ENCODE results near the gene CHST5. TPM values are rescaled to one million over a fixed set of nuclear protein-coding genes. Genes with fewer than 3 reads are reported as not detected.

The CHST5 gene
- total and polyA plus RNA-seq, 2 of the 13 experiments (the other 11 are each of a cell fraction or from before 2014, with no cell fraction given), result 0.05 TPM; not detected in 1

- TF ChIP-seq, protein P1, sequence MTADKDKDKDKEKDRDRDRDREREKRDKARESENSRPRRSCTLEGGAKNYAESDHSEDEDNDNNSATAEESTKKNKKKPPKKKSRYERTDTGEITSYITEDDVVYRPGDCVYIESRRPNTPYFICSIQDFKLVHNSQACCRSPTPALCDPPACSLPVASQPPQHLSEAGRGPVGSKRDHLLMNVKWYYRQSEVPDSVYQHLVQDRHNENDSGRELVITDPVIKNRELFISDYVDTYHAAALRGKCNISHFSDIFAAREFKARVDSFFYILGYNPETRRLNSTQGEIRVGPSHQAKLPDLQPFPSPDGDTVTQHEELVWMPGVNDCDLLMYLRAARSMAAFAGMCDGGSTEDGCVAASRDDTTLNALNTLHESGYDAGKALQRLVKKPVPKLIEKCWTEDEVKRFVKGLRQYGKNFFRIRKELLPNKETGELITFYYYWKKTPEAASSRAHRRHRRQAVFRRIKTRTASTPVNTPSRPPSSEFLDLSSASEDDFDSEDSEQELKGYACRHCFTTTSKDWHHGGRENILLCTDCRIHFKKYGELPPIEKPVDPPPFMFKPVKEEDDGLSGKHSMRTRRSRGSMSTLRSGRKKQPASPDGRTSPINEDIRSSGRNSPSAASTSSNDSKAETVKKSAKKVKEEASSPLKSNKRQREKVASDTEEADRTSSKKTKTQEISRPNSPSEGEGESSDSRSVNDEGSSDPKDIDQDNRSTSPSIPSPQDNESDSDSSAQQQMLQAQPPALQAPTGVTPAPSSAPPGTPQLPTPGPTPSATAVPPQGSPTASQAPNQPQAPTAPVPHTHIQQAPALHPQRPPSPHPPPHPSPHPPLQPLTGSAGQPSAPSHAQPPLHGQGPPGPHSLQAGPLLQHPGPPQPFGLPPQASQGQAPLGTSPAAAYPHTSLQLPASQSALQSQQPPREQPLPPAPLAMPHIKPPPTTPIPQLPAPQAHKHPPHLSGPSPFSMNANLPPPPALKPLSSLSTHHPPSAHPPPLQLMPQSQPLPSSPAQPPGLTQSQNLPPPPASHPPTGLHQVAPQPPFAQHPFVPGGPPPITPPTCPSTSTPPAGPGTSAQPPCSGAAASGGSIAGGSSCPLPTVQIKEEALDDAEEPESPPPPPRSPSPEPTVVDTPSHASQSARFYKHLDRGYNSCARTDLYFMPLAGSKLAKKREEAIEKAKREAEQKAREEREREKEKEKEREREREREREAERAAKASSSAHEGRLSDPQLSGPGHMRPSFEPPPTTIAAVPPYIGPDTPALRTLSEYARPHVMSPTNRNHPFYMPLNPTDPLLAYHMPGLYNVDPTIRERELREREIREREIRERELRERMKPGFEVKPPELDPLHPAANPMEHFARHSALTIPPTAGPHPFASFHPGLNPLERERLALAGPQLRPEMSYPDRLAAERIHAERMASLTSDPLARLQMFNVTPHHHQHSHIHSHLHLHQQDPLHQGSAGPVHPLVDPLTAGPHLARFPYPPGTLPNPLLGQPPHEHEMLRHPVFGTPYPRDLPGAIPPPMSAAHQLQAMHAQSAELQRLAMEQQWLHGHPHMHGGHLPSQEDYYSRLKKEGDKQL (CRISPR knock-in tag; IDR thresholded peaks at IDR 0.05; ENCODE audit: low read depth), result 0 out of 2 replicates have a peak, but pooled peaks have one; percentile 47
- TF ChIP-seq ARNTL (CRISPR knock-in tag; IDR thresholded peaks at IDR 0.05), result no peak
- no peak for TF ChIP-seq NR2F2 (IDR thresholded peaks at IDR 0.05; ENCODE audit: borderline replicate concordance, low read depth)
- no peak for TF ChIP-seq PRDM15 (CRISPR knock-in tag; IDR thresholded peaks at IDR 0.05)
- no peak for TF ChIP-seq TERF1 (CRISPR knock-in tag; IDR thresholded peaks at IDR 0.05)
- no peak for TF ChIP-seq KAT8 (CRISPR knock-in tag; IDR thresholded peaks at IDR 0.05)
- TF ChIP-seq MEIS1 (CRISPR knock-in tag; IDR thresholded peaks at IDR 0.05; ENCODE audit: borderline replicate concordance), result no peak
- TF ChIP-seq ZNF615 (CRISPR knock-in tag; IDR thresholded peaks at IDR 0.05; ENCODE audit: borderline replicate concordance), result no peak
- TF ChIP-seq ZBTB3 (CRISPR knock-in tag; IDR thresholded peaks at IDR 0.05; ENCODE audit: borderline replicate concordance, low read depth), result no peak
- TF ChIP-seq MEIS2 (CRISPR knock-in tag; IDR thresholded peaks at IDR 0.05), result no peak
- no peak for TF ChIP-seq ZNF713 (CRISPR knock-in tag; IDR thresholded peaks at IDR 0.05)
- TF ChIP-seq, protein P2, sequence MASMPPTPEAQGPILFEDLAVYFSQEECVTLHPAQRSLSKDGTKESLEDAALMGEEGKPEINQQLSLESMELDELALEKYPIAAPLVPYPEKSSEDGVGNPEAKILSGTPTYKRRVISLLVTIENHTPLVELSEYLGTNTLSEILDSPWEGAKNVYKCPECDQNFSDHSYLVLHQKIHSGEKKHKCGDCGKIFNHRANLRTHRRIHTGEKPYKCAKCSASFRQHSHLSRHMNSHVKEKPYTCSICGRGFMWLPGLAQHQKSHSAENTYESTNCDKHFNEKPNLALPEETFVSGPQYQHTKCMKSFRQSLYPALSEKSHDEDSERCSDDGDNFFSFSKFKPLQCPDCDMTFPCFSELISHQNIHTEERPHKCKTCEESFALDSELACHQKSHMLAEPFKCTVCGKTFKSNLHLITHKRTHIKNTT (CRISPR knock-in tag; IDR thresholded peaks at IDR 0.05), result no peak
- no peak for TF ChIP-seq ZNF382 (CRISPR knock-in tag; IDR thresholded peaks at IDR 0.05; ENCODE audit: borderline replicate concordance)
- no peak for TF ChIP-seq MBNL3 (CRISPR knock-in tag; conservative IDR thresholded peaks at IDR 0.05)
These were observed 8.0 kb downstream of the CHST5 start (continued) for GRCh38 chr16:75527825-75528299.

Measured in HepG2 (cell line).